Ishikawa (cell line): ENCODE data around the gene OCIAD2.

ENCODE experiments used
- EP300 ChIP-seq: IDR thresholded peaks from 2 replicates; pipeline ENCODE4 v1.6.1; 2012; ENCODE audit warnings: borderline replicate concordance
- YY1 ChIP-seq: IDR thresholded peaks from 2 replicates; pipeline ENCODE4 v1.6.1; 2012; ENCODE audit warnings: low read depth

DNA sequence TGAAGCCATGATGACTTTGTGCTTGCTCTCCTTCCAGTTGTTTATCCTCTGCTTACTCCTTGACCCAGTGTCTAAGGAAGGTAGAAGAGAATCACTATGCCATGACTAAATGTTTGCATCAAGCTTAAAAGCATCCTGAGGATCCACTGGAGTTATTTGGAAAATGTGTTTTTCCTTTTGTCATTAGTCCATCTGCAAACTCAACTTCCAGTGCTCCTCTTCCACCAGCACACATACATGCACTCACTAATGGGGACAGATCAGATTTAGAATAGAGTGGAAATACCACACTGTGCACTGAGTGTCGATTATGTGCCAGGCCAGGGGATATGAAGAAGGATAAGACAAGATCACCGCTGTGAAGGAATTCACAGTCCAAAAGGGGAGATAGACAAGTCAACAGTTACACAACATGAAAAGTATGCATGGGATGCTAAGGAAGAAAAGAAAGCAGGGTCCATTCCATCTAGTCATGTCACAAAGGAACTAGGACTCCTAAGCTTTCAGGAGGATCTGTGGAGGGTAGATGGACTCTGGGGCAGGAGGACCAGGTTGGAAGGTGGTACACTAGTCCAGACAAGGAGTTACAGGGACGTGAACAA is 1.9 kb downstream of the OCIAD2 start:
- TF ChIP-seq EP300 (no peak), YY1 (no peak)
